ENCODE data around the gene REEP1. TPM values are rescaled to one million over a fixed set of nuclear protein-coding genes. Genes with fewer than 3 reads are reported as not detected.
A peak's percentile ranks its signal among the peaks of the same experiment; 100 is the strongest.

Gene REEP1
- total and polyA plus RNA-seq, 10 donors, result 0.57 to 7.6 (median 3.4) TPM

DNA sequence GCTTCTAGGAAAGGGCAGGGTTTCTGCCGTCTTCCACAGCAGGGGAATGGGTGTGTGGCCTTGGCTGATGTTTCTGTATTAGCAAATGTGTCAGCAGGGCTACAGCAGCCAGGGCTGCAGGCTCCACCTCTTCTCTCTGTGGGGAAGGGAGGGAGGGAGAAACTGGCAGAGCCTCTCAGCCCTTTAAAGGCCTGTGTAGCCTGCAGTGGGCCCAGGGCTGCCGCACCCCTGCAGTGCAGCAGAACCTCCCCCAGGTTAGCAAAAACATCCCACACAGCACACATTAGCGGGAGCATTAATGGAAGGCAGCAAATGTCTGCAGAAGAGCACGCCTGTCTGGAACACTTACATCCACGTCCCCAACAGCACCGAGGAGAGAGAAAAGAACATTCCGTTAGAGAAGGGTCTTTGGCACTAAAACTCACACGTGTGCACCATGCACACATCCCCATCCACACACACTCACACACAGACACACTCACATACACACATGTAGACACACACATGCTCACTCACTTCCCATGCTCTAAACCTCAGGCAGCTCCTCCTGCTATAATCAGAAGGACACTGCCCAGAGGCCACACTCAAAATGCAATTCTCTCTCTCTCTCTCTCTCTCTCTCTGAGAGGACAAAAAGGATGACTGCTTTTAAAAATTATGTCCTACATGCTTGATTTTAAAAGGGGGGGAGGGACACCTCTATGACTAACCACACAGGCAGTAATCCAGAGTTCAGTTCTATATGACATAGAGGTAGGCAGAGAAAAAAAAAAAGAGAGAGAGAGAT is 114.1 kb downstream of the REEP1 start:
- H3K27ac ChIP-seq, result peak overlapping the region in 1 of 8 donors; percentile 16
- H3K4me1 ChIP-seq, result peaks cover 0 to 40% (median 17%) of the 10 kb centered on the region in 6 donors
- intact Hi-C loops (cut with DNase I; ENCODE audit: low total_unique reads), result loop anchor here (5.0 kb wide), 1 partner anchor 149 kb away; no protein-coding TSS in a partner anchor
- H3K9me3 ChIP-seq, result no peaks in the 10 kb centered on the region
- WGBS, 5 donors, result 65 to 72% (median 70%) methylated on average over 7 to 8 of the region's 8 CpGs
- TF ChIP-seq POLR2AphosphoS5 (IDR thresholded peaks at IDR 0.05), result no peak
- TF ChIP-seq, protein P1, sequence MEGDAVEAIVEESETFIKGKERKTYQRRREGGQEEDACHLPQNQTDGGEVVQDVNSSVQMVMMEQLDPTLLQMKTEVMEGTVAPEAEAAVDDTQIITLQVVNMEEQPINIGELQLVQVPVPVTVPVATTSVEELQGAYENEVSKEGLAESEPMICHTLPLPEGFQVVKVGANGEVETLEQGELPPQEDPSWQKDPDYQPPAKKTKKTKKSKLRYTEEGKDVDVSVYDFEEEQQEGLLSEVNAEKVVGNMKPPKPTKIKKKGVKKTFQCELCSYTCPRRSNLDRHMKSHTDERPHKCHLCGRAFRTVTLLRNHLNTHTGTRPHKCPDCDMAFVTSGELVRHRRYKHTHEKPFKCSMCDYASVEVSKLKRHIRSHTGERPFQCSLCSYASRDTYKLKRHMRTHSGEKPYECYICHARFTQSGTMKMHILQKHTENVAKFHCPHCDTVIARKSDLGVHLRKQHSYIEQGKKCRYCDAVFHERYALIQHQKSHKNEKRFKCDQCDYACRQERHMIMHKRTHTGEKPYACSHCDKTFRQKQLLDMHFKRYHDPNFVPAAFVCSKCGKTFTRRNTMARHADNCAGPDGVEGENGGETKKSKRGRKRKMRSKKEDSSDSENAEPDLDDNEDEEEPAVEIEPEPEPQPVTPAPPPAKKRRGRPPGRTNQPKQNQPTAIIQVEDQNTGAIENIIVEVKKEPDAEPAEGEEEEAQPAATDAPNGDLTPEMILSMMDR (IDR thresholded peaks at IDR 0.05 in 8 of 11, conservative IDR thresholded peaks at IDR 0.05 in 3 of 11), result no peak
- TF ChIP-seq POLR2A (IDR thresholded peaks at IDR 0.05), result no peak
- no peak for DNase-seq
- H3K4me3 ChIP-seq, result no peak overlapping the region
- H3K27me3 ChIP-seq (replicated peaks in 1 of 7), result no peaks in the 10 kb centered on the region
- no peaks in the 10 kb centered on the region for H3K36me3 ChIP-seq

DNA sequence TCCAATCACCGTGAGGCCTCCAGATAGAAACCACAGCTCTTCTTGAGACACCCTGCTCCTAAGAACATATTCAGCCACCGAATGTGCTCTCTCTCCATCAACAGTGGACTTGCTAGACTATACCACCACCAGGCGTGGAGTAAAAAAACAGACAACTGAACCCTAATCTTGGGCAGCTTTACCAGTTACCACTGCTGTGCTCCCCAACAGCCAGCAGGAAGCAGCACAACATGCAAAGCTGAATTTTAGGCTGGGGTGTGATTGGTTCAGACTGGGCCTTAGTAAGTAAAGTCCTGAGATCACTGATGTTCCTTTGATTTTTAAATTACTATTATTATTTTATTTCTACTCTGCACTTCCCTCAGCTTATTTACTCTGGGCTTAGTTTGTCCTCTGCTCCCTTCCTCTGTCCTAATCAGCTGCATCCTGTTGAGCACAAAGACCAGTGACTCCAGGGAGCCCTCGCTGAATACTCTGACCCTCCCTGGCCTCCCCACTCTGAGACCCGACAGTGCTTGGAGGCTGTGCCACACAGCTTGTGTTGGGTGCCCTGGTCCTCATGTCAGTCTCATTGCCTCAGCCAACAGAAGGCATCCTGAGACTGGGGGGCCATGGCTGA is 116.3 kb downstream of the REEP1 start:
- no peaks in the 10 kb centered on the region for H3K36me3 ChIP-seq
- H3K27ac ChIP-seq, result no peak overlapping the region
- H3K4me1 ChIP-seq, result peaks cover 0 to 32% (median 14%) of the 10 kb centered on the region in 6 donors
- no peaks in the 10 kb centered on the region for H3K9me3 ChIP-seq
- H3K27me3 ChIP-seq (replicated peaks in 1 of 7), result no peaks in the 10 kb centered on the region
- WGBS, 5 donors, result 32 to 72% (median 58%) methylated on average over 5 of the region's 5 CpGs
- H3K4me3 ChIP-seq, result no peak overlapping the region
- DNase-seq, result no peak
- intact Hi-C loops (cut with DNase I; ENCODE audit: low total_unique reads), result loop anchor here (5.0 kb wide), 1 partner anchor 151 kb away; no protein-coding TSS in a partner anchor
- TF ChIP-seq POLR2A (IDR thresholded peaks at IDR 0.05), result no peak
- TF ChIP-seq, protein P1 (IDR thresholded peaks at IDR 0.05 in 8 of 11, conservative IDR thresholded peaks at IDR 0.05 in 3 of 11), result peak; percentile 61 to 90 (median 83)

DNA sequence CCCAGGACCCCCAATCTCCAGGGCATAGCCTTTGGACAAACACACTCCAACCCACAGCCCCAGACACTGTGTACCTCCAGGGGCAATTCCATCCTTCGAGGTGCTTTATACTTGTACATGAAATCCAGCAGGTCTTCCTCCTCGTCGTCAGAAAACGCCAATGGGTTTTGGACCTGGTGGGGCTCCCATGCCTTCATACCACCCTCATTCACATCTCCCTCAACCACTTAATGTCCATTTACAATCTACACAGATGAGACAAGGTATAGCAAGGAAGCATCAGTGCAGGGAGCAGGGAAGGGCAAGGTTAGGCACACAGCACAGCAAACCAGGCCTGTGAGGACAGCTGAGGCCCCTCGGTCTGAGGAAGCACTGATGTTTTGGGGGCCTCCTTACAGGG is 117.5 kb downstream of the REEP1 start:
- Histone ChIP-seq H3K9me3 (no peaks in the 10 kb centered on the region), H3K4me1 (peaks cover 0 to 23% (median 8%) of the 10 kb centered on the region in 6 donors), H3K27ac (no peak overlapping the region), H3K36me3 (peaks cover 0 to 3% (median 0%) of the 10 kb centered on the region in 6 donors), H3K27me3 (replicated peaks in 1 of 7) (no peaks in the 10 kb centered on the region), H3K4me3 (no peak overlapping the region)
- no peak for DNase-seq
- TF ChIP-seq, protein P1 (IDR thresholded peaks at IDR 0.05 in 8 of 11, conservative IDR thresholded peaks at IDR 0.05 in 3 of 11), result no peak
- TF ChIP-seq POLR2AphosphoS5 (IDR thresholded peaks at IDR 0.05) (no peak), POLR2A (IDR thresholded peaks at IDR 0.05) (no peak)
- 77 to 92% (median 88%) methylated on average over 5 of the region's 5 CpGs for WGBS, 5 donors
- intact Hi-C loops (cut with DNase I; ENCODE audit: low total_unique reads), result loop anchor here (5.0 kb wide), 1 partner anchor 152 kb away; no protein-coding TSS in a partner anchor

DNA sequence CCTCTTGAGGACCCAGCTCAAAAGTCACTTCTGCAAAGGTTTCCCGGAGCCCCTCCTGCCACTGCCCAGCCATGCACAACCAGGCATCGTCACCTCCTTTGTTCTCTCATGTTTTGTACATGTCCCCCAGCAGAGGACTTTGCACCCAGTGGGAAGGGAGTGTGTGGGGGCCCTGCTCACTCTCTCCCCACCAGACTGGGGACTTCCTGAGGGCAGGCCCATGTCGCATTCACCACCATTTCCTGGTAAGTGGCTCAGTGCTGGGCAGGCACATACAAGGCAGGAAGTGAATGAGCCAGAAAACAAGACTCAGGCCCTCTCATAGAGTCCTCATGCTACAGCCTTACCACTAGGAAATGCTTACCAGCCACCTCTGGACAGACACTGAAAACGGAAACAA is 119.3 kb downstream of the REEP1 start:
- TF ChIP-seq, protein P1 (IDR thresholded peaks at IDR 0.05 in 8 of 11, conservative IDR thresholded peaks at IDR 0.05 in 3 of 11), result no peak
- TF ChIP-seq POLR2A (IDR thresholded peaks at IDR 0.05) (no peak), POLR2AphosphoS5 (IDR thresholded peaks at IDR 0.05) (no peak)
- DNase-seq, result no peak
- no peak overlapping the region for H3K4me3 ChIP-seq
- intact Hi-C loops (cut with DNase I; ENCODE audit: low total_unique reads), result no loop called here
- no peak overlapping the region for H3K27ac ChIP-seq
- no peaks in the 10 kb centered on the region for H3K9me3 ChIP-seq
- H3K4me1 ChIP-seq, result peaks cover 0 to 16% (median 6%) of the 10 kb centered on the region in 6 donors
- WGBS, 5 donors, result 74 to 83% (median 79%) methylated on average over 4 of the region's 4 CpGs
- no peaks in the 10 kb centered on the region for H3K27me3 ChIP-seq (replicated peaks in 1 of 7)
- peaks cover 0 to 18% (median 14%) of the 10 kb centered on the region in 6 donors for H3K36me3 ChIP-seq
